ENCODE results near the gene EFCAB8.

- TF ChIP-seq CTCF (IDR thresholded peaks at IDR 0.05; ENCODE audit: borderline replicate concordance, extremely low read depth, low read length, poor library complexity, severe bottlenecking) (no peak), EZH2 (IDR thresholded peaks at IDR 0.05; ENCODE audit: borderline replicate concordance, low read depth, low read length, severe bottlenecking) (no peak)
Measured at GRCh38 chr20:32982617-32983458, 124.1 kb downstream of the EFCAB8 start.

All from DND-41 (cell line).